DND-41 (cell line): ENCODE data around the gene FAM98A.

Experiments used
- ATAC-seq: fragments of 200-7000 bp; cut with Tn5 transposase; 3 replicates; pipeline ENCODE4 v1.9.1; 2021; ENCODE audit warnings: low read depth; ENCODE audit not compliant: insufficient read depth
- DNase-seq: peaks from one replicate; pipeline ENCODE4 v3.0.0-alpha.2; 2020
- H2AFZ ChIP-seq: 2 replicates; pipeline ENCODE4 v1.6.0; 2012; ENCODE audit warnings: low read depth, low read length
- H3K27ac ChIP-seq: 2 replicates; pipeline ENCODE4 v1.5.1; 2012; ENCODE audit warnings: low read length, inconsistent platforms
- H3K27me3 ChIP-seq: fragments of 200-600 bp; sonication (generic); 2 replicates; pipeline ENCODE4 v1.6.0; 2012; ENCODE audit warnings: low read length, mild to moderate bottlenecking, inconsistent platforms; ENCODE audit not compliant: insufficient read depth, poor library complexity
- H3K36me3 ChIP-seq: 2 replicates; pipeline ENCODE4 v1.5.1; 2012; ENCODE audit warnings: low read length, inconsistent platforms; ENCODE audit not compliant: insufficient read depth
- H3K4me1 ChIP-seq: 2 replicates; pipeline ENCODE4 v1.5.1; 2012; ENCODE audit warnings: mild to moderate bottlenecking, low read length; ENCODE audit not compliant: insufficient read depth
- H3K4me2 ChIP-seq: 2 replicates; pipeline ENCODE4 v1.6.0; 2012; ENCODE audit warnings: mild to moderate bottlenecking, moderate library complexity, low read length, inconsistent platforms; ENCODE audit not compliant: insufficient read depth
- H3K4me3 ChIP-seq, 2 experiments: fragments of 200-600 bp in 1 of 2; shearing (Covaris generic) in 1 of 2; 2 replicates each; pipeline ENCODE4 v1.5.1; 2012 to 2016; ENCODE audit warnings: inconsistent platforms in 2 of 2, low read length in 2 of 2, mild to moderate bottlenecking in 2 of 2, low read depth in 1 of 2, moderate library complexity in 1 of 2
- H3K79me2 ChIP-seq: 2 replicates; pipeline ENCODE4 v1.6.0; 2012; ENCODE audit warnings: low read length, inconsistent platforms; ENCODE audit not compliant: insufficient read depth
- H3K9ac ChIP-seq: 2 replicates; pipeline ENCODE4 v1.6.0; 2012; ENCODE audit warnings: low read depth, mild to moderate bottlenecking, inconsistent platforms, low read length, moderate library complexity
- H3K9me3 ChIP-seq: 2 replicates; pipeline ENCODE4 v1.5.1; 2012; ENCODE audit warnings: low read length, moderate library complexity, mild to moderate bottlenecking, inconsistent platforms; ENCODE audit not compliant: insufficient read depth, severe bottlenecking
- H4K20me1 ChIP-seq: 2 replicates; pipeline ENCODE4 v1.6.0; 2012; ENCODE audit warnings: low read length; ENCODE audit not compliant: insufficient read depth
- CTCF ChIP-seq: IDR thresholded peaks from 2 replicates; pipeline ENCODE4 v1.5.1; 2012; ENCODE audit warnings: borderline replicate concordance, low read length, moderate library complexity, mild to moderate bottlenecking; ENCODE audit not compliant: poor library complexity, severe bottlenecking; ENCODE audit errors: extremely low read depth
- EZH2 ChIP-seq: IDR thresholded peaks from 3 replicates; pipeline ENCODE4 v1.6.1; 2012; ENCODE audit warnings: borderline replicate concordance, low read depth, mild to moderate bottlenecking, moderate library complexity, low read length, inconsistent platforms; ENCODE audit not compliant: severe bottlenecking

FAM98A gene

GRCh38 chr2:33589444-33589843 lies 9.7 kb downstream of the FAM98A start:
- H3K36me3 ChIP-seq = peaks cover 86% of the 10 kb centered on the region
- no peak for TF ChIP-seq EZH2
- no peaks in the 10 kb centered on the region for H3K9me3 ChIP-seq
- H3K27ac ChIP-seq = no peak overlapping the region
- ATAC-seq = no peak
- no peaks in the 10 kb centered on the region for H3K27me3 ChIP-seq
- H3K4me2 ChIP-seq = no peak overlapping the region
- no peak overlapping the region for H2AFZ ChIP-seq
- H3K4me1 ChIP-seq = no peaks in the 10 kb centered on the region
- no peaks in the 10 kb centered on the region for H4K20me1 ChIP-seq
- no peak overlapping the region for H3K9ac ChIP-seq
- no peak for DNase-seq
- H3K79me2 ChIP-seq = no peaks in the 10 kb centered on the region; the same call in 1 of the 2 replicates
- H3K4me3 ChIP-seq = no peak overlapping the region

GRCh38 chr2:33588232-33588631 lies 10.9 kb downstream of the FAM98A start:
- no peak for ATAC-seq
- Histone ChIP-seq H2AFZ (no peak overlapping the region), H3K4me3 (no peak overlapping the region), H3K27ac (no peak overlapping the region), H3K79me2 (no peaks in the 10 kb centered on the region), H3K4me1 (no peaks in the 10 kb centered on the region), H3K27me3 (no peaks in the 10 kb centered on the region), H3K36me3 (peaks cover 81% of the 10 kb centered on the region), H3K9ac (no peak overlapping the region), H3K9me3 (no peaks in the 10 kb centered on the region), H4K20me1 (no peaks in the 10 kb centered on the region), H3K4me2 (no peak overlapping the region)
- TF ChIP-seq CTCF (no peak), EZH2 (no peak)
- DNase-seq = no peak

GRCh38 chr2:33586766-33587165 lies 12.3 kb downstream of the FAM98A start:
- Histone ChIP-seq H3K4me2 (no peak overlapping the region), H2AFZ (no peak overlapping the region), H3K27me3 (no peaks in the 10 kb centered on the region), H4K20me1 (no peaks in the 10 kb centered on the region), H3K9ac (no peak overlapping the region), H3K4me3 (no peak overlapping the region), H3K79me2 (no peaks in the 10 kb centered on the region), H3K27ac (no peak overlapping the region), H3K36me3 (peaks cover 73% of the 10 kb centered on the region), H3K9me3 (no peaks in the 10 kb centered on the region), H3K4me1 (no peaks in the 10 kb centered on the region)
- TF ChIP-seq CTCF = no peak
- ATAC-seq (no peak), DNase-seq (no peak)

GRCh38 chr2:33583194-33583938 lies 15.7 kb downstream of the FAM98A start:
- Histone ChIP-seq H3K4me1 (no peaks in the 10 kb centered on the region), H3K9ac (no peak overlapping the region), H2AFZ (no peak overlapping the region), H3K27me3 (no peaks in the 10 kb centered on the region), H3K9me3 (no peaks in the 10 kb centered on the region), H4K20me1 (no peaks in the 10 kb centered on the region), H3K4me3 (no peak overlapping the region), H3K27ac (no peak overlapping the region), H3K4me2 (no peak overlapping the region), H3K36me3 (peaks cover 48% of the 10 kb centered on the region), H3K79me2 (no peaks in the 10 kb centered on the region)
- DNase-seq (peak; percentile 24), ATAC-seq (peak; percentile 63; the same call in 2 of the 3 replicates)
- TF ChIP-seq CTCF (peak; percentile 81), EZH2 (no peak)
